Activated CD8-positive, alpha-beta T cell treated with anti-CD3 and anti-CD28 coated beads for 36 hours (primary cell): ENCODE data around the gene DAPK1. TPM values are rescaled to one million over a fixed set of nuclear protein-coding genes. Genes with fewer than 3 reads are reported as not detected.

Experiments
- ATAC-seq: fragments of 200-7000 bp; cut with Tn5 transposase; one replicate; pipeline ENCODE4 v1.10.0; 2021; ENCODE audit warnings: mild to moderate bottlenecking, moderate library complexity
- CTCF ChIA-PET: fragments of 350-600 bp; sonication (Branson Sonifier 250); formaldehyde crosslinking; loops from one replicate; lab custom pipeline; 2021; ENCODE audit warnings: antibody characterized with exemption; lab: Charles Lee
- POLR2A ChIA-PET: fragments of 350-600 bp; sonication (Branson Sonifier 250); formaldehyde crosslinking; loops from one replicate; lab custom pipeline; 2021; ENCODE audit warnings: antibody characterized with exemption; lab: Charles Lee
- DNase-seq: peaks from one replicate; pipeline ENCODE4 v3.0.0-alpha.2; 2020
- H3K27ac Mint-ChIP-seq: one replicate; pipeline ENCODE4 v1.8.0; 2021; ENCODE audit warnings: mild to moderate bottlenecking, mixed read lengths
- H3K27me3 Mint-ChIP-seq: one replicate; pipeline ENCODE4 v1.8.0; 2021; ENCODE audit warnings: mixed read lengths
- H3K36me3 Mint-ChIP-seq: one replicate; pipeline ENCODE4 v1.8.0; 2021; ENCODE audit warnings: low read depth, mixed read lengths
- H3K4me1 Mint-ChIP-seq: one replicate; pipeline ENCODE4 v1.8.0; 2021; ENCODE audit warnings: low read depth, mixed read lengths
- H3K4me3 Mint-ChIP-seq: one replicate; pipeline ENCODE4 v1.8.0; 2021; ENCODE audit warnings: mild to moderate bottlenecking, moderate library complexity, mixed read lengths
- H3K9me3 Mint-ChIP-seq: one replicate; pipeline ENCODE4 v1.8.0; 2021; ENCODE audit warnings: mixed read lengths
- CTCF ChIP-seq: fragments of 200-600 bp; IDR thresholded peaks from one replicate; pipeline ENCODE4 v1.8.0; 2022; ENCODE audit warnings: antibody characterized with exemption, mild to moderate bottlenecking
- intact Hi-C: fragments of 100-400 bp; cut with micrococcal nuclease; formaldehyde crosslinking; loops from one replicate; pipeline ENCODE4 v1.10.0; 2022
- total RNA-seq, 2 experiments: library from RNA; stranded (reverse); gene quantifications; one replicate each; pipeline ENCODE4 v1.2.3, GENCODE V29; 2021

The DAPK1 gene
- total RNA-seq, 2 experiments from 2014 or later = 1.7 to 2.1 TPM

- ATAC-seq = no peak
- intact Hi-C loops = no loop called here
- Mint-ChIP-seq H3K4me3 (no peak overlapping the region), H3K4me1 (no peaks in the 10 kb centered on the region), H3K36me3 (no peaks in the 10 kb centered on the region), H3K27ac (no peak overlapping the region), H3K9me3 (no peaks in the 10 kb centered on the region), H3K27me3 (no peaks in the 10 kb centered on the region)
- CTCF ChIA-PET = no interaction called here
- DNase-seq = no peak
- TF ChIP-seq CTCF = no peak
- POLR2A ChIA-PET = no interaction called here
Measured at GRCh38 chr9:87562530-87563170, 65.0 kb downstream of the DAPK1 start.

GRCh38 chr9:87564111-87564510, 66.4 kb downstream of the DAPK1 start:
- TF ChIP-seq CTCF = no peak
- DNase-seq = no peak
- no peaks in the 10 kb centered on the region for H3K27me3 Mint-ChIP-seq
- H3K9me3 Mint-ChIP-seq = no peaks in the 10 kb centered on the region
- ChIA-PET CTCF (no interaction called here), POLR2A (no interaction called here)
- intact Hi-C loops = no loop called here
- ATAC-seq = no peak
- no peak overlapping the region for H3K4me3 Mint-ChIP-seq
- H3K27ac Mint-ChIP-seq = no peak overlapping the region
- H3K4me1 Mint-ChIP-seq = no peaks in the 10 kb centered on the region
- H3K36me3 Mint-ChIP-seq = no peaks in the 10 kb centered on the region

- Mint-ChIP-seq H3K36me3 (no peaks in the 10 kb centered on the region), H3K9me3 (no peaks in the 10 kb centered on the region), H3K27ac (no peak overlapping the region), H3K4me3 (no peak overlapping the region), H3K4me1 (no peaks in the 10 kb centered on the region), H3K27me3 (no peaks in the 10 kb centered on the region)
- POLR2A ChIA-PET = no interaction called here
- no peak for ATAC-seq
- CTCF ChIA-PET = no interaction called here
- intact Hi-C loops = no loop called here
- no peak for TF ChIP-seq CTCF
- DNase-seq = no peak
Measured at GRCh38 chr9:87564791-87565241, 67.1 kb downstream of the DAPK1 start.

GRCh38 chr9:87567001-87567400, 69.3 kb downstream of the DAPK1 start:
- Mint-ChIP-seq H3K27ac (no peak overlapping the region), H3K4me1 (no peaks in the 10 kb centered on the region), H3K4me3 (no peak overlapping the region), H3K27me3 (no peaks in the 10 kb centered on the region), H3K9me3 (no peaks in the 10 kb centered on the region), H3K36me3 (no peaks in the 10 kb centered on the region)
- POLR2A ChIA-PET = no interaction called here
- TF ChIP-seq CTCF = no peak
- DNase-seq = no peak
- intact Hi-C loops = no loop called here
- CTCF ChIA-PET = no interaction called here
- ATAC-seq = no peak

GRCh38 chr9:87567571-87567970, 69.9 kb downstream of the DAPK1 start:
- no peak for DNase-seq
- no peaks in the 10 kb centered on the region for H3K9me3 Mint-ChIP-seq
- H3K27ac Mint-ChIP-seq = no peak overlapping the region
- no peak for TF ChIP-seq CTCF
- no peaks in the 10 kb centered on the region for H3K27me3 Mint-ChIP-seq
- ChIA-PET POLR2A (no interaction called here), CTCF (no interaction called here)
- H3K36me3 Mint-ChIP-seq = no peaks in the 10 kb centered on the region
- no peak overlapping the region for H3K4me3 Mint-ChIP-seq
- H3K4me1 Mint-ChIP-seq = no peaks in the 10 kb centered on the region
- ATAC-seq = no peak
- intact Hi-C loops = no loop called here
